Amygdala (tissue), 56 donors: ENCODE measurements around the gene CENPN.

ENCODE experiments used
- DNase-seq, 56 donors: peaks; one replicate each; lab custom pipeline; 2025; lab: John Stamatoyannopoulos, UW

CENPN gene

GRCh38 chr16:81073560-81074330, 66.7 kb downstream of the CENPN start:
- no peak for DNase-seq

- peak in 52 of 56 donors; percentile 60 to 100 (median 95) for DNase-seq
These were observed 69.6 kb downstream of the CENPN start for GRCh38 chr16:81076566-81077075.

GRCh38 chr16:81077076-81077940, 70.3 kb downstream of the CENPN start, which contains the start of gene C16orf46:
TSS of gene C16orf46 (minus strand) at chr16:81077238. CDS start at chr16:81063955, 13,283 bp downstream.
- peak; percentile 89 to 100 (median 97) for DNase-seq

GRCh38 chr16:81080233-81080632, 73.2 kb downstream of the CENPN start:
- DNase-seq, result no peak

- no peak for DNase-seq
These were observed 74.0 kb downstream of the CENPN start for GRCh38 chr16:81081014-81081413.
